HEK293 (cell line): ENCODE data around the gene KCNB1.

Source experiments
- CTCF ChIA-PET: fragments of 350-600 bp; formaldehyde crosslinking; extraction: SDS; loops from one replicate; lab custom pipeline; 2021; ENCODE audit warnings: antibody characterized with exemption; lab: Yijun Ruan, JAX
- POLR2A ChIA-PET: fragments of 300-600 bp; formaldehyde crosslinking; extraction: SDS; loops from one replicate; lab custom pipeline; 2020; ENCODE audit warnings: antibody characterized with exemption, inconsistent platforms; lab: Yijun Ruan, JAX
- H3K27ac ChIP-seq: fragments of 200-500 bp; sonication (Bioruptor generic); 2 replicates; pipeline ENCODE4 v1.5.1; 2014; ENCODE audit warnings: low read depth, low read length, control low read depth, inconsistent platforms; ENCODE audit errors: extremely low read depth
- H3K36me3 ChIP-seq, 2 experiments: fragments of 200-500 bp in 1 of 2; sonication (Bioruptor generic) in 1 of 2; 1 replicate in 1 of 2; 2 replicates in 1 of 2; pipeline ENCODE4 v1.5.1; 2014 to 2017; ENCODE audit warnings: inconsistent platforms in 2 of 2, low read length in 2 of 2; ENCODE audit not compliant: control insufficient read depth in 2 of 2, insufficient read depth in 1 of 2
- H3K4me1 ChIP-seq: fragments of 200-500 bp; sonication (Bioruptor generic); 2 replicates; pipeline ENCODE4 v1.5.1; 2014; ENCODE audit warnings: mild to moderate bottlenecking, low read length, inconsistent platforms; ENCODE audit not compliant: control insufficient read depth, insufficient read depth
- H3K4me3 ChIP-seq: 2 replicates; pipeline ENCODE4 v1.5.1; 2011; ENCODE audit warnings: low read depth, mild to moderate bottlenecking, control low read depth, low read length, moderate library complexity
- H3K9me3 ChIP-seq: fragments of 200-500 bp; sonication (Bioruptor generic); 2 replicates; pipeline ENCODE4 v1.5.1; 2014; ENCODE audit warnings: low read depth, low read length, inconsistent platforms; ENCODE audit not compliant: control insufficient read depth, insufficient read depth
- CTCF ChIP-seq: fragments of 450-650 bp; formaldehyde crosslinking; IDR thresholded peaks from 2 replicates; pipeline ENCODE4 v1.5.1; 2016; ENCODE audit warnings: missing biosample characterization, missing genetic modification characterization
- GLI4 ChIP-seq: fragments of 450-650 bp; formaldehyde crosslinking; IDR thresholded peaks from 2 replicates; pipeline ENCODE4 v1.5.1; 2016; ENCODE audit warnings: missing biosample characterization, missing genetic modification characterization
- MEIS1 ChIP-seq: sonication (generic); formaldehyde crosslinking; IDR thresholded peaks from 2 replicates; pipeline ENCODE4 v1.8.1; 2022; ENCODE audit warnings: missing genetic modification reagents, mild to moderate bottlenecking, borderline replicate concordance
- OSR2 ChIP-seq: fragments of 450-650 bp; formaldehyde crosslinking; IDR thresholded peaks from 2 replicates; pipeline ENCODE4 v1.5.1; 2016; ENCODE audit warnings: missing biosample characterization, missing genetic modification characterization
- ZBTB6 ChIP-seq: fragments of 450-650 bp; formaldehyde crosslinking; IDR thresholded peaks from 2 replicates; pipeline ENCODE4 v1.5.1; 2017; ENCODE audit warnings: missing biosample characterization, missing genetic modification characterization
- ZBTB8A ChIP-seq: fragments of 450-650 bp; formaldehyde crosslinking; IDR thresholded peaks from 2 replicates; pipeline ENCODE4 v1.5.1; 2016; ENCODE audit warnings: missing biosample characterization, missing genetic modification characterization
- ZFP41 ChIP-seq: fragments of 450-650 bp; formaldehyde crosslinking; IDR thresholded peaks from 2 replicates; pipeline ENCODE4 v1.5.1; 2016; ENCODE audit warnings: missing biosample characterization, missing genetic modification characterization, borderline replicate concordance
- ZFP69B ChIP-seq: fragments of 450-650 bp; formaldehyde crosslinking; IDR thresholded peaks from 2 replicates; pipeline ENCODE4 v1.5.1; 2016; ENCODE audit warnings: missing biosample characterization, missing genetic modification characterization
- ZNF184 ChIP-seq: fragments of 450-650 bp; IDR thresholded peaks from 2 replicates; pipeline ENCODE4 v1.5.1; 2018; ENCODE audit warnings: missing biosample characterization, mild to moderate bottlenecking, missing genetic modification characterization
- ZNF221 ChIP-seq: fragments of 450-650 bp; formaldehyde crosslinking; IDR thresholded peaks from 2 replicates; pipeline ENCODE4 v1.5.1; 2017; ENCODE audit warnings: missing biosample characterization, missing genetic modification characterization, borderline replicate concordance
- ZNF362 ChIP-seq: fragments of 450-650 bp; formaldehyde crosslinking; IDR thresholded peaks from 2 replicates; pipeline ENCODE4 v1.5.1; 2016; ENCODE audit warnings: missing biosample characterization, missing genetic modification characterization
- ZNF366 ChIP-seq: fragments of 450-650 bp; formaldehyde crosslinking; conservative IDR thresholded peaks from 2 replicates; pipeline ENCODE4 v1.5.1; 2016; ENCODE audit warnings: missing biosample characterization, missing genetic modification characterization
- ZNF426 ChIP-seq: fragments of 450-650 bp; formaldehyde crosslinking; IDR thresholded peaks from 2 replicates; pipeline ENCODE4 v1.5.1; 2017; ENCODE audit warnings: missing biosample characterization, missing genetic modification characterization, mild to moderate bottlenecking, inconsistent platforms, moderate library complexity
- ZNF449 ChIP-seq: fragments of 450-650 bp; formaldehyde crosslinking; IDR thresholded peaks from 2 replicates; pipeline ENCODE4 v1.5.1; 2017; ENCODE audit warnings: missing biosample characterization, mild to moderate bottlenecking, missing genetic modification characterization, moderate library complexity
- ZNF501 ChIP-seq: fragments of 450-650 bp; formaldehyde crosslinking; IDR thresholded peaks from 2 replicates; pipeline ENCODE4 v1.5.1; 2016; ENCODE audit warnings: missing biosample characterization, missing genetic modification characterization
- ZNF510 ChIP-seq: fragments of 450-650 bp; formaldehyde crosslinking; IDR thresholded peaks from 2 replicates; pipeline ENCODE4 v1.5.1; 2018; ENCODE audit warnings: mild to moderate bottlenecking, missing genetic modification characterization, missing biosample characterization; ENCODE audit not compliant: insufficient replicate concordance
- ZNF549 ChIP-seq: fragments of 450-650 bp; IDR thresholded peaks from 2 replicates; pipeline ENCODE4 v1.5.1; 2018; ENCODE audit warnings: missing biosample characterization, missing genetic modification characterization, mild to moderate bottlenecking, inconsistent platforms, moderate library complexity
- ZNF555 ChIP-seq: fragments of 450-650 bp; formaldehyde crosslinking; conservative IDR thresholded peaks from 2 replicates; pipeline ENCODE4 v1.5.1; 2017; ENCODE audit warnings: missing biosample characterization, mild to moderate bottlenecking, missing genetic modification characterization, inconsistent platforms
- ZNF596 ChIP-seq: fragments of 450-650 bp; IDR thresholded peaks from 2 replicates; pipeline ENCODE4 v1.5.0; 2018; ENCODE audit warnings: missing biosample characterization, mild to moderate bottlenecking, missing genetic modification characterization, moderate library complexity
- ZNF660 ChIP-seq: fragments of 450-650 bp; IDR thresholded peaks from 2 replicates; pipeline ENCODE4 v1.5.1; 2018; ENCODE audit warnings: missing biosample characterization, mild to moderate bottlenecking, missing genetic modification characterization
- ZSCAN18 ChIP-seq: fragments of 450-650 bp; formaldehyde crosslinking; IDR thresholded peaks from 2 replicates; pipeline ENCODE4 v1.5.1; 2016; ENCODE audit warnings: missing biosample characterization, missing genetic modification characterization
- ZXDB ChIP-seq: fragments of 450-650 bp; formaldehyde crosslinking; IDR thresholded peaks from 2 replicates; pipeline ENCODE4 v1.5.1; 2016; ENCODE audit warnings: missing biosample characterization, missing genetic modification characterization

Gene KCNB1

GRCh38 chr20:49394757-49395156 is 87.7 kb downstream of the KCNB1 start:
- TF ChIP-seq ZFP41 (tag by site-specific recombination): no peak
- no peak for TF ChIP-seq ZNF549
- no peak for TF ChIP-seq ZFP69B (tag by site-specific recombination)
- H3K36me3 ChIP-seq: no peaks in the 10 kb centered on the region
- CTCF ChIA-PET: interaction anchor here (0.7 to 4.2 kb wide), 3 partner anchors 10 to 185 kb away, joined by 3 to 21 read pairs (median 3); no protein-coding TSS in a partner anchor
- no peak overlapping the region for H3K4me3 ChIP-seq
- H3K27ac ChIP-seq: no peak overlapping the region
- POLR2A ChIA-PET: no interaction called here
- no peaks in the 10 kb centered on the region for H3K9me3 ChIP-seq
- no peaks in the 10 kb centered on the region for H3K4me1 ChIP-seq

GRCh38 chr20:49394264-49394663 is 88.2 kb downstream of the KCNB1 start:
- Histone ChIP-seq H3K4me3 (no peak overlapping the region), H3K27ac (no peak overlapping the region), H3K36me3 (no peaks in the 10 kb centered on the region), H3K9me3 (no peaks in the 10 kb centered on the region), H3K4me1 (no peaks in the 10 kb centered on the region)
- TF ChIP-seq ZNF426: no peak
- ChIA-PET POLR2A (no interaction called here), CTCF (interaction anchor here (0.7 to 4.2 kb wide), 2 partner anchors 9 to 63 kb away, joined by 3 to 21 read pairs; no protein-coding TSS in a partner anchor)

GRCh38 chr20:49393803-49394202 is 88.7 kb downstream of the KCNB1 start:
- no peaks in the 10 kb centered on the region for H3K36me3 ChIP-seq
- CTCF ChIA-PET: interaction anchor here (4.2 kb wide), 1 partner anchor 9 kb away, joined by 21 read pairs; no protein-coding TSS in a partner anchor
- POLR2A ChIA-PET: no interaction called here
- H3K27ac ChIP-seq: no peak overlapping the region
- H3K9me3 ChIP-seq: no peaks in the 10 kb centered on the region
- no peaks in the 10 kb centered on the region for H3K4me1 ChIP-seq
- H3K4me3 ChIP-seq: no peak overlapping the region
- TF ChIP-seq OSR2 (tag by site-specific recombination) (no peak), ZNF221 (tag by site-specific recombination) (no peak), ZNF660 (tag by site-specific recombination) (no peak), ZNF501 (tag by site-specific recombination) (no peak), ZNF596 (tag by site-specific recombination) (no peak), CTCF (no peak), ZXDB (tag by site-specific recombination) (no peak), ZNF362 (tag by site-specific recombination) (no peak), ZNF184 (tag by site-specific recombination) (no peak), GLI4 (tag by site-specific recombination) (no peak), ZNF555 (tag by site-specific recombination) (no peak), ZSCAN18 (no peak), ZNF510 (no peak), ZNF449 (no peak), ZNF366 (tag by site-specific recombination) (no peak), ZBTB8A (tag by site-specific recombination) (no peak), MEIS1 (CRISPR knock-in tag) (no peak), ZBTB6 (no peak)
